Measurements from ENCODE around the gene TIPARP.
"Not testable (repeated sequence)": the region's sequence is repeated elsewhere in the genome, so short reads cannot be mapped to it uniquely, and the experiment has no call there.

TIPARP gene

GRCh38 chr3:156639414-156640023 lies 34.9 kb upstream of the TIPARP start:
- no peak overlapping the region for H3K27ac Mint-ChIP-seq
- H3K27me3 Mint-ChIP-seq = no peaks in the 10 kb centered on the region
- H3K4me3 Mint-ChIP-seq = no peak overlapping the region
- DNase-seq = no peak
- no peaks in the 10 kb centered on the region for H3K9me3 Mint-ChIP-seq
- no peaks in the 10 kb centered on the region for H3K36me3 Mint-ChIP-seq (ENCODE audit: low read depth)
- peaks cover 19% of the 10 kb centered on the region for H3K4me1 Mint-ChIP-seq (ENCODE audit: low read depth)

DNA sequence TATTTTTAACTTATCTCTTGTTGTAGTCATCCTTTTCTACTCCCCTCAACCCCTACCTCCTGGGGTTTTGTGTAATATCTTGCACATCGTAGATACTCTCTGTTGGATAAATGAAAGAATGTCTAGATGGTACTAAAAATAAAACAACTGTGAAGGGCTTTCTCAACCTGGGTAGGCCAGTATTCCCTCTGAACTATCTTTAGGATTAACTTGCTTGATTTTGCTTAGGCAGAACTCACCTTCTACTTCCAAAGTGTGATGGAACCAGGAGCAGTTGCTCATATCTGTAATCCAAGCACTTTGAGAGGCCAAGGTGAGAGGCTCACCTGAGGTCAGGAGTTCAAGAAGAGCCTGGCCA lies 32.8 kb upstream of the TIPARP start:
- Mint-ChIP-seq H3K4me1 (ENCODE audit: low read depth) (peaks cover 22% of the 10 kb centered on the region), H3K27me3 (no peaks in the 10 kb centered on the region), H3K36me3 (ENCODE audit: low read depth) (no peaks in the 10 kb centered on the region), H3K4me3 (no peak overlapping the region), H3K9me3 (peaks cover under 1% of the 10 kb centered on the region), H3K27ac (no peak overlapping the region)
- DNase-seq = no peak

DNA sequence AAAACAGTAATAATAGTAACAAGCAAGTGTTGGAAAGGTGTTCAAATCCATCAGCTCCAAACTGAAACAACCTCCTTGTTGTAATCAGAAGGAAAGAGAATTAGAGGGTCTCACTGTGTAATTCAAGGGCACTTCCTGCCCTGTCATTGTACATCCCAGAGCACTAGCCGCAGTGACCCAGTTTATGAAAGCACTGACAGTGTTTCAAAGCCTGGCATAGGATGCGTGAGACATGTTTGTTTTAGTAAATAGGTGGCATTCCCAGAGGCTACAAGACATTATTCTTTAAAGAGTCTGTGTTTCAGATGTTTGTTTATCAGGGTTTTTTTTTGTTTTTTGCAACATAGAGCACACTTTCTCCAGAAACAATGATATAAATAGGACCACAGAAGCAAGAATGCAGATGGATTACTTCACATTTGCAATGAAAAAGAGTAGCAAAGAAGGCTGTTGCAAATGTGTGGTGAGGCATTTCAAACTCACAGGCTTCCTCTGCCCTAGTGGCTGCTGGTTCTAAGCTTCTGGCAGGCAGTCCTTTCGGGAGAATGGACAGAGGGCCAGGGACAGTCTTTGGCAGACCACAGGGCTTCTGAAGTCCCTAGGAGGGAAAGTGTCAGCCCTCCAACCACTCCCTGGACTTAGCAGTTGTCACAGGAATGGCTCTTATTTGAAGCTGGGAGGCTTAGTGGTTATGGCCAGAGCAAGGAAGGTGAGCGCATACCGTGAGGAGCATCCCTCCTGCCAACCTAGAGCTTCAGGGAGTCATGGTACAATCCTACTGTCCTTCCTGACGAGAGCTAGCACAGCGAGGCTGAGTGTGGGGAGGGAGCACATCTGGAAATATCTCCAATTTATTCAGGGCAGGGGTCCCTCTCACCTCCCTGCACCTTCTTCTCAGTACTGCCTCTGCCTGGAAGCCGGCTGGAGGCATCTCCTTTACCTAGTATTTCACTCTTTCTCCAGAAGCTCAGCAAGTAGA lies 31.4 kb upstream of the TIPARP start:
- Mint-ChIP-seq H3K4me3 (no peak overlapping the region), H3K27ac (peak overlapping the region; percentile 79)

DNA sequence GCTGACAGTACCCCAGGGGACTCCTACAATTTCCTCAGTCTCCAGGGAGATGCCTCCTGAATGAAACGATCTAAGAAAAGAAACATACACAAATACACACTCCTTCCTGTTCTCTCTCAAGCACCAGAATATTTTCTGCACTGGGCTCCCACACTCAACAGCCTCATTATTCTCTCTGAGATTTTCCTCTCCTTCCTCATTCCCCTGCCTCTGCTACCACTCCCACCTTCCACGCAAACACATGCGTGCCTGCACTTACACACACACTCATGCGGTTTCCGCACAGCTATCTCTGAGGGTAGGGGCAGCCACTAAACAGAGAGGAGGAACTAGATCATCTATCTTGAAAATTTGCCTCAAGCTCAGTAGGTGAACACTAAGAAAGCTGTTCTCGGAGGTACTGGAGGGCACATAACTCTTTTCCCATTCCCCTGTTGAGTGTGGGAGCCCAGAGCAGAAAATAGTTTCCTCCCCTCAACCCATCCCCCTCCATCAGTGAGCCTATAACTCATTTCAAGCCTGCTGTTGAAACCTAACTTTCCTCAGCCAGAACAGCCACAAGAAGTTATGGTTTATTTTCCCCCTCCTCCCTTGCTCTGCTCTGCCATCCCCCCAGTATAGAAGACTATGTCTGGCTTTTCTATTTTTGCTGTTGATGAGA lies 30.5 kb upstream of the TIPARP start:
- Mint-ChIP-seq H3K36me3 (ENCODE audit: low read depth) (no peaks in the 10 kb centered on the region), H3K4me1 (ENCODE audit: low read depth) (peaks cover 22% of the 10 kb centered on the region), H3K4me3 (peak overlapping the region; percentile 53), H3K27me3 (no peaks in the 10 kb centered on the region), H3K27ac (peak overlapping the region; percentile 79), H3K9me3 (peaks cover 3% of the 10 kb centered on the region)
- DNase-seq = no peak

More for the DNA sequence above, 31.4 kb upstream of the TIPARP start:
- Mint-ChIP-seq H3K27me3 (no peaks in the 10 kb centered on the region), H3K4me1 (ENCODE audit: low read depth) (peaks cover 22% of the 10 kb centered on the region), H3K9me3 (peaks cover 3% of the 10 kb centered on the region), H3K36me3 (ENCODE audit: low read depth) (no peaks in the 10 kb centered on the region)
- DNase-seq = no peak

DNA sequence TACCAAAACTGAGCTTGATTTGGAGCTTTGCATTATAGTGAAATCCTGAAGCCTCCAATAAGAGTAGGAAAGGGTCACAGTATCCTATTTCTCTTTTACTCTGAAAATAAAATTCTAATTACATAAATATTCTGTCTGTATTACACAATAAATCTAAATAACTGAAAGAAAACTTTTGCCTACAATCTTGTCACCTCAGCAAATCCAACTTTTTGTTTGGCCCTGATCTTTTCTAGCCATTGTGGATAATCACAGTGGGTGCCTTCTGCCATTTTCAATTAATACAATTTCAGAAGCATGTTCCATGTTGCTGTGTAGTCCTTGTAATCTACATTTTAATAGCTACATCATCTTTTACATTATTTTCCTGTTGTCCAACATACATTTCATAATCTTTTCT lies 29.4 kb upstream of the TIPARP start:
- Mint-ChIP-seq H3K9me3 (peaks cover 3% of the 10 kb centered on the region), H3K36me3 (ENCODE audit: low read depth) (no peaks in the 10 kb centered on the region), H3K27ac (no peak overlapping the region), H3K4me1 (ENCODE audit: low read depth) (peaks cover 24% of the 10 kb centered on the region), H3K27me3 (no peaks in the 10 kb centered on the region), H3K4me3 (no peak overlapping the region)
- no peak for DNase-seq

GRCh38 chr3:156646958-156647357 lies 27.4 kb upstream of the TIPARP start:
- Mint-ChIP-seq H3K4me3 (no peak overlapping the region), H3K4me1 (ENCODE audit: low read depth) (peaks cover 24% of the 10 kb centered on the region), H3K9me3 (peaks cover 3% of the 10 kb centered on the region), H3K27me3 (no peaks in the 10 kb centered on the region), H3K27ac (no peak overlapping the region), H3K36me3 (ENCODE audit: low read depth) (no peaks in the 10 kb centered on the region)
- DNase-seq = no peak

GRCh38 chr3:156648086-156648485 lies 26.3 kb upstream of the TIPARP start:
- DNase-seq = no peak
- no peak overlapping the region for H3K4me3 Mint-ChIP-seq
- H3K9me3 Mint-ChIP-seq = peaks cover 3% of the 10 kb centered on the region
- peaks cover under 1% of the 10 kb centered on the region for H3K27me3 Mint-ChIP-seq
- H3K36me3 Mint-ChIP-seq (ENCODE audit: low read depth) = no peaks in the 10 kb centered on the region
- no peak overlapping the region for H3K27ac Mint-ChIP-seq
- H3K4me1 Mint-ChIP-seq (ENCODE audit: low read depth) = peaks cover 18% of the 10 kb centered on the region

DNA sequence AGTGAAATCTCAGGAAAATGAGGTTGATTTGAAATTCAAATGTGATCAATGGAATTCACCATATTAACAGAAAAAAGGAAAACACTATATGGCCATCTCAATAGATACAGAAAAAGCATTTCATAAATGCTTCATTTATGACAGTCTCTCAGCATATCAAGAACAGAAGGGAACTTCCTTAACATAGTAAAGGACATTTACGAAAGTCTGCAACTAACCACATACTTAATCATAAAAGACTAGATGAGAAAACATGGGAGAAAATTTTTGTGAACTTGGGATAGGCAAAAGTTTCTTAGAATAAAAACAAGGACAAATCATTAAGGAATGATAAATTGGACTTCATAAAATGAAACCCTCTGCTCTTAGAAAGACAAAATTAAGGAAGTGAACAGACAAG lies 24.7 kb upstream of the TIPARP start:
- Mint-ChIP-seq H3K4me1 (ENCODE audit: low read depth) (peaks cover 5% of the 10 kb centered on the region), H3K9me3 (peaks cover 3% of the 10 kb centered on the region), H3K27ac (no peak overlapping the region), H3K36me3 (ENCODE audit: low read depth) (no peaks in the 10 kb centered on the region), H3K4me3 (no peak overlapping the region), H3K27me3 (peaks cover 2% of the 10 kb centered on the region)
- DNase-seq = no peak

DNA sequence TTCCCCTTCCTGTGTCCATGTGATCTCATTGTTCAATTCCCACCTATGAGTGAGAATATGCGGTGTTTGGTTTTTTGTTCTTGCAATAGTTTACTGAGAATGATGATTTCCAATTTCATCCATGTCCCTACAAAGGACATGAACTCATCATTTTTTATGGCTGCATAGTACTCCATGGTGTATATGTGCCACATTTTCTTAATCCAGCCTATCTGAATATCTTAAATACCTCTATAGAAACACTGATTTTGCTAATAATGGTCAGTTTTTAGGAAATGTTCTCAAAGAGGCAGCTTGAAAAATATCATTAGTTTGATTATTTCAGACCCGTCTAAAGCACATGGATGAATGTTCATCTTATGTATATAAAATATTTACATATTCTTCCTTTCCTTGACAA lies 21.7 kb upstream of the TIPARP start:
- H3K9me3 Mint-ChIP-seq; H3K36me3 Mint-ChIP-seq (ENCODE audit: low read depth); H3K4me3 Mint-ChIP-seq; H3K4me1 Mint-ChIP-seq (ENCODE audit: low read depth); H3K27me3 Mint-ChIP-seq; H3K27ac Mint-ChIP-seq; DNase-seq: not testable (repeated sequence)

DNA sequence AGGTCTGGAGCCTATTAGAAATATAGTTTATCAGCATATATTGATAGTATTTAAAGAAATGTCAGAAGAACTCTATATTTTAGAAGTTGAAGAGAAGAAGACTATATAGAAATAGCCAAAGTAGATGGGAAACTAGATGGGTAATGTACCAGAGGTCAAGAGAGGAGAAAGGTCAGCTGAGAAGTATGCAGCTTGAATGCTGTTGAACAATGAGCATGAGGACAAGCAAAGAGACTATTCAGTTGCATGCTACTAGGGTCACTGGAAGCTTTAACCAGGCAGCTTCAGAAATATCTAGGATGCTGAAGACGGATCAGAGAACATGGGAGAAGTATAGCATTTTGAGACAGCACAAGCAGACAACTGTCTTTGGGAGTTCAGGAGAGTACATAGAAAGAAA lies 19.6 kb upstream of the TIPARP start:
- H3K27ac Mint-ChIP-seq = no peak overlapping the region
- peaks cover 2% of the 10 kb centered on the region for H3K27me3 Mint-ChIP-seq
- no peaks in the 10 kb centered on the region for H3K4me1 Mint-ChIP-seq (ENCODE audit: low read depth)
- H3K9me3 Mint-ChIP-seq = no peaks in the 10 kb centered on the region
- no peaks in the 10 kb centered on the region for H3K36me3 Mint-ChIP-seq (ENCODE audit: low read depth)
- DNase-seq = no peak
- H3K4me3 Mint-ChIP-seq = no peak overlapping the region

DNA sequence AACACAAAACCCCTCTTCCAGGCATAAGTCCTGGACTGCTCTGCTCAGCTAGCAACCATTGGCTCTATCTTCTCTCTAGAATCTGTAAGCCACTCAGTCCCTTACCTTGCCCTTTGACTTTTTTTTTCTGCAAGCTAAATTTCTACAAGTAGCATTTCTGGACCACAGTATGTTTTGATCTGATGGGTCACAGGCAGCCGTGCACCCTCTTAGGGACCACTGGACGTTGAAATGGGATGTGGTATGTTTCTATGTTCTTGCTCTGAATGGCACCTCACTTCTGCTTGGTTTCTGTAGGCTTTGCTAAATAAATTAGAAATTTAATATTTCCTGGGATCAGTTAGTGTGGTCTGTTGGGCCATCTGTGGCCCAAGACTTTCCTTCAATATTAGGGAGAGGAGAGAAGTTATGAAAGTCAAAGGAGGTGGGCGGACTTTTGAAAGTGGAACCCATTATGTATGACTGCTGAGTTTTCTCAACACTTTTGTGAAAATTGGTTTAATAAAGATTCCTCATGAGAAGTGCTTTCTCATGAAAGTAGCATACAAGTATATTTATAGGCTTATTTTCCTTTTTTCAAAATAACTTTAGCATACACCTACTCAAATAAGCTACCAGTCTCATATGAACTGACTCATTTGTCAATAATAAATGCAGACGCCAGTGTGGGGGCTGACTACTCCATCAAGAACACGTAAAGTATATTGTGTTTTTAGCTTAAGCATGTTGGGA lies 18.4 kb upstream of the TIPARP start:
- H3K4me1 Mint-ChIP-seq (ENCODE audit: low read depth) = no peaks in the 10 kb centered on the region
- no peak overlapping the region for H3K27ac Mint-ChIP-seq
- peaks cover 2% of the 10 kb centered on the region for H3K27me3 Mint-ChIP-seq
- no peaks in the 10 kb centered on the region for H3K9me3 Mint-ChIP-seq
- DNase-seq = no peak
- no peak overlapping the region for H3K4me3 Mint-ChIP-seq
- no peaks in the 10 kb centered on the region for H3K36me3 Mint-ChIP-seq (ENCODE audit: low read depth)

DNA sequence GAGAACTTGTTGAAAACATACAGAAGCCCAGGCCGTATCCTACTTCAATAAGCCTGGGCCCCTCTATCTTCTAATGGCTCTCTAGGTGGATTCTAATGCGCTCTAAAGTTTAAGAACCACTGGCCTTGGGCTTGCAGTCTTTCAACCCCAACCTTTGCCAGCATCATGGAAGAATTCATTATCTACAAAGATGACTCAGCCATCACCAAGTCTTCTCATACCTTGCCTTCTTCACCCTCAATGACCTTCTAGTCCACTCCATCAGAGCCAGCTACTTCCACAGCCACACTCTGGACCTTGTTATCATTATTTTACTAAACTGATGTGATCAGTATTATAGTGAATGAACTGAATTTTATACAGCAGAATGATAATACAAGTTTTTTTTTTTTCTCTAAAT lies 16.9 kb upstream of the TIPARP start:
- Mint-ChIP-seq H3K27me3 (peaks cover 2% of the 10 kb centered on the region), H3K4me1 (ENCODE audit: low read depth) (peaks cover 4% of the 10 kb centered on the region), H3K9me3 (no peaks in the 10 kb centered on the region), H3K27ac (no peak overlapping the region), H3K36me3 (ENCODE audit: low read depth) (no peaks in the 10 kb centered on the region), H3K4me3 (no peak overlapping the region)
- DNase-seq = no peak

GRCh38 chr3:156657862-156658731 lies 16.3 kb upstream of the TIPARP start:
- Mint-ChIP-seq H3K4me3 (no peak overlapping the region), H3K27ac (no peak overlapping the region), H3K36me3 (ENCODE audit: low read depth) (no peaks in the 10 kb centered on the region), H3K9me3 (no peaks in the 10 kb centered on the region), H3K4me1 (ENCODE audit: low read depth) (peaks cover 4% of the 10 kb centered on the region), H3K27me3 (peaks cover 2% of the 10 kb centered on the region)
- no peak for DNase-seq

GRCh38 chr3:156658732-156659090 lies 15.7 kb upstream of the TIPARP start:
- Mint-ChIP-seq H3K9me3 (no peaks in the 10 kb centered on the region), H3K4me1 (ENCODE audit: low read depth) (peaks cover 7% of the 10 kb centered on the region), H3K27me3 (no peaks in the 10 kb centered on the region), H3K27ac (no peak overlapping the region), H3K4me3 (no peak overlapping the region), H3K36me3 (ENCODE audit: low read depth) (no peaks in the 10 kb centered on the region)
- no peak for DNase-seq
